T-helper 2 cell (primary cell): Measurements from ENCODE around the gene FHOD1.

Source experiments
- DNase-seq, 5 experiments: peaks; one replicate each; pipeline versions ENCODE4 v3.0.0 to v3.0.0-alpha.2; 2012 to 2022

Gene FHOD1

GRCh38 chr16:67230809-67231660 lies 16.2 kb downstream of the FHOD1 start:
- no peak for DNase-seq

- no peak for DNase-seq
Measured at GRCh38 chr16:67229906-67230808, 17.1 kb downstream of the FHOD1 start.

GRCh38 chr16:67228905-67229304 lies 18.4 kb downstream of the FHOD1 start:
- DNase-seq = no peak

GRCh38 chr16:67228034-67228785 lies 19.1 kb downstream of the FHOD1 start:
- no peak for DNase-seq

- DNase-seq = no peak
Measured at GRCh38 chr16:67227567-67227921, 19.7 kb downstream of the FHOD1 start.

- peak; percentile 90 to 99 (median 96) for DNase-seq
Measured at GRCh38 chr16:67226804-67227566, 20.3 kb downstream of the FHOD1 start, which contains the start of gene TMEM208. TSS of gene TMEM208 (plus strand) at chr16:67227130. CDS start at chr16:67227219, 89 bp downstream.

GRCh38 chr16:67226295-67226803 lies 20.9 kb downstream of the FHOD1 start:
- DNase-seq = no peak

GRCh38 chr16:67223992-67224391 lies 23.3 kb downstream of the FHOD1 start:
- DNase-seq = no peak

- no peak for DNase-seq
Measured at GRCh38 chr16:67216612-67217490, 30.4 kb downstream of the FHOD1 start.

- no peak for DNase-seq
Measured at GRCh38 chr16:67215706-67216105, 31.6 kb downstream of the FHOD1 start.

GRCh38 chr16:67213197-67214019 lies 33.9 kb downstream of the FHOD1 start:
- DNase-seq = no peak

- no peak for DNase-seq
Measured at GRCh38 chr16:67212766-67213165, 34.5 kb downstream of the FHOD1 start.

GRCh38 chr16:67211674-67212073 lies 35.6 kb downstream of the FHOD1 start:
- DNase-seq = no peak

- DNase-seq = no peak
Measured at GRCh38 chr16:67210069-67210937, 37.0 kb downstream of the FHOD1 start.

GRCh38 chr16:67209565-67209964 lies 37.7 kb downstream of the FHOD1 start:
- no peak for DNase-seq

GRCh38 chr16:67208154-67208896 lies 39.0 kb downstream of the FHOD1 start:
- no peak for DNase-seq

- DNase-seq = no peak
Measured at GRCh38 chr16:67207249-67208091, 39.8 kb downstream of the FHOD1 start.
